NCI-H69 (cell line): Measurements from ENCODE around the gene PSMC6.

ENCODE experiments used
- DNase-seq: peaks from one replicate; lab custom pipeline; 2025; lab: John Stamatoyannopoulos, UW

PSMC6 gene

DNA sequence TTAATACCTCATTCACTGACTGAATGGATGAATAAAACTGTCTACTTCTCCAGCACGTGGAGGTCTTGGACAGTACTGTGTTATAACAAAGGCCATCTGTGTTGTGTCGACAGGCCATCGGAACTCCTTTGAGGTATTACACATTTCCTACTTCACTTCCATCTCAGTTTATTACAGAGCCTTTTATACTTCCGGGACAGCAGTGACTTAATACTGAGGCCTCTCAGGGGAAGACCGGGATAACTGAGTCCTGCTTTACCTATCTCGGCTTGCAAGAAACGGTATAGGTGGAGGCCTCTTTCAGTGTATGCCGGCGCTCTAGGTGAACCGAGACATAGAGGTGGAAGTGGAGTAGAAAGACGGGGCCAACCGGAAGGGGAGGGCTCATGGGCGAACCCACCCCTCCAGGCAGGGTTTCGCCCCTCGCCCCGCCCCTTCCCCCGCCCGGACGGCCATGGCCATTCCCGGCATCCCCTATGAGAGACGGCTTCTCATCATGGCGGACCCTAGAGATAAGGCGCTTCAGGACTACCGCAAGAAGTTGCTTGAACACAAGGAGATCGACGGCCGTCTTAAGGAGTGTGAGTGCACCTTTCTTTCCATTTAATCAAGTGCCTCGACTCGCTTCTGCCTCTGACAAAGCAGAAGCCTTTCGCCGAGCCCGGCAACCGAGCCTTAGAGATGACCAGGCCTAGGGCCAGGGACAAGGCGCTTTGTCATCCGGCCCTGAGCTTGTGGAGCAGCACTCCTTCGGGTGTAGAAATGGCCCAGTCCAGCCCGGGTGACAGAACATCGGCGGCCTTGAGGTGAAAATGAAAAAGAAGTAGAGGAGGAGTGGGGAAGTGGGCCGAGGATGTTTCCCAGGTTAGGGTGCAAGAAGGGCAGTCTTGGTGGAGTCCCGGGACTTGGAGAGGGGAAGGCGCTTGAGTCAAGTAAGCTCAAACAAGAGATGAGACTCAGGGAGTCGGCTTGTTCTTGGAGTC lies at the start of gene PSMC6:
TSS of gene PSMC6 (plus strand) at position 477 of the 983 bp plus-strand sequence. CDS start at position 497, 20 bp downstream.
- DNase-seq, result peak; percentile 97

DNA sequence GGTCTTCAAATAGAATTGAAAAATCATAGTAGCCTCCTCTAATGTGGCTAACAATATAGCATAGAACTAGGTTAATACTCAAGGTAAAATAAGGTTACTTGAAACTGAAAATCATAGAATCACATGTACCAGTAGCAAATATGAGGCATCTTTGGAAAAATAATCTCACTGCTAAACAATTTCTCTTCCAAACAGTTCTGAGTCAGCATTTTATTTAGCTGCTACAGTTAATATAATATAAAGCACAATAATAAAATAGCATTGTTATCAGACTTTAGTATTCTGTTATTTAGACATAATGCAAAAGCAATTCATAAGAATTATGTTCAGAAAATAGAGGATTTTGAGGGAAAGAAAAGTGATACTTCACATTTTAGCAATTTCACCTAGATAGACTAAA lies 46.7 kb upstream of the PSMC6 start:
- no peak for DNase-seq

DNA sequence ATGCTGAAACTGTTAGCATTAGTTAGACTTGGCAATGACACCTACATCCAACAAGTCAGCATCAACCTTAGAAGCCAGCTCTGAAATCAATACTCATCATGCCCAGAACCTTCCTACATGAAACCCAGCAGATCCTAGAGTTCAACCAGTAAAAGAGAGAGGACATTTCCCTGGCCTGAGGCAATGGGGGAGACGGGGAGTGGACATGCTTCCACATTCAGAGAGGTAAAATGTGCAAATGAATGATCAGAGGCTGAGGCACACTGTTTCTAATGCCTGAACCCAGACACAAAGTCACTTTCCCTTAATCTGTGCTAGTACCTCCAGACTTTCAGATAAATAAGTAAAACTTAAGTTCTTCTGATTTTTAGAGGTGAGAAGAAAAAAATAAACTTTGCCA lies 46.2 kb upstream of the PSMC6 start:
- DNase-seq, result peak; percentile 50

DNA sequence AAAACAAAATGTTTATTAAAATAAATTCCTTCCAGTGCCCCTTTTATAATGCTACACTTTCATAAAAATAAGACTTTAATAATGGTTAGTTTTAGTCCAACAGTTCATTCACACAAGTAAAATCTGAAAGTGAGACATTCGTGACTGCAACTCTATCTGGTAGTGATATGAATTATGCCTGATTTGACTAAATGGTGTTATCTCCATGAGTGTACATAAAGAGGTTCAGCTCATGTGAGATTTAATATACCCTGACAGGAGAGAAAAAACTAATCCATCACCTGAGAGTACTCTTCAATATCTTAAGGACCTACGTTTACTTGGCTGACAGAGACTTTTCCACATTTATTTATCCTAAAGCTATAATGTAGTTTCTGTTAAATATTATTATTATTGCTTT lies 45.7 kb upstream of the PSMC6 start:
- peak; percentile 56 for DNase-seq

DNA sequence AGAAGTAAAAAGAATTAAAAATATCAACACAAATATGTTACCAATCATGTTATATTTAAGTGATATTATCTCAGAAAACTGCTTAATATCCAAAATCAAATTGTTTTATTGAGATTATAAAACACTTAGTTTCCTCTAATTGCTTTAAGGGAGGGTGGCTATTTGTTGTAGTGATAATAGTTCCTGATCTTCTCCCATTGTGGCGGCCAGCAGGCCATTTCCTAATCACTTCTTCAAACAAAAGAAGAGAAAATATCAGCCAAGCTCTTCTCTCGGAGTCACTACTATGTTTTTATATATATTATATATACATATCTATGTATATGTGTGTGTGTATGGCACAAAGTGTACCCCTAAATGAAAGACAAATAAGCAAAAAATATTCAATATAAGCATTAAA lies 43.1 kb upstream of the PSMC6 start:
- DNase-seq, result peak; percentile 78

DNA sequence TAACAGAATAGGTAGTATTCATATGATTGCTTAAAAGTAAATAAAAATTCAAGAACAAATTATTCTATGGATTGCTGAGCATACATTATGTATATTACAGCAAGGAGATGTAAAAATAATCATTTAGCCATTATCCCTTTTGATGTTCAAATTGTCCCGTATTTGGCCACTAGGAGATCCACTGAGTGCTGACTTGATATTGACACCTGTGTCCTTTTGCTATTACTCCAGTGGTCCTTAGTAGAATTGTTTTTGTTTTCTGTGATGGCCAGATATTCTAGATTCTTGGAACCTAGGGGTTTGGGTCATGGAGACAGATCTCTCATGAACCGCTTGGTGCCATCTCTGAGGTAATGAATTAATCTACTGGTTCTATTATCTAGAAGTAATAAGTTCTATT lies 28.4 kb upstream of the PSMC6 start:
- peak; percentile 26 for DNase-seq

DNA sequence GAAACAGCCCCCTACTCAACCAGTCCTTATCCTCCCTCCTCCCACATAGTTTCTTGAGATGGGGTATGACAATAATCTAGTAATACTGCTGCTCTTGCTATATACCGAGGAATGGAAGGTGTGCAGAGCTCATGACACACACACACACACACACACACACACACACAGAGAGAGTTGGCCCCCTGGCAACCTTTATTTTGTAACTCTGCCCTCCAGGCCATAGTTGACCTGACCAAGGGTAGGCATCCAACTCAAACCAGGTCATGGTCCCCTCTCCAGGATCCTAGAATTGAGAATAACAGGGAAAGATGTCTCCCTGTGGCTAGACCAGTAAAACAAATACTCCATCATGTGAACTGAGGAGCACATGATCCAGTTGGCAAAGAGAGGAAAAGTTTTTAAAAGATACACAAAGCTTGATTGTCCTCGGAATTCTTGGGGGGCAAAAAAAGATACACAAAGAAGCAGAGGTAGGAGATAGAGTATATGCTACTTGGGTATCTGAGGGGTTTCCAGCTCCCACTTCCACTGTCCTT lies 22.9 kb upstream of the PSMC6 start:
- DNase-seq, result peak; percentile 40

DNA sequence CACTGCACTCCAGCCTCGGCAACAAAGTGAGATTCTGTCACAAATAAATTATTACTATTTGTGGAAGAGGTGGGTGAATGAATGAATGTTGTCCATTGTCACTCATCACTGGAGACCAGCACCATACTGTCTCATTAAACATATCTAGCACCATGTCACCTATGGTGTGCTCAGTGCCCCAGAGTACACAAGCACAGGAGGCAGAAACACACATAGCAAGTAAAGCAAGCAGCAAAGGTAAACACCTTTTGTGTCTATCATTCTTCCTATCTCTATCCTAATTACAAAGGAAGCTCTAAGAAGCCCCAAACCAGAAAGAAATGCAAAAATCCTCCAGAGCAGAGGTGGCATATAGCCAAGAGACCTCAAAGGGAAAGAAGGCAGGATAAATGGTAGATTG lies 20.8 kb upstream of the PSMC6 start:
- DNase-seq, result peak; percentile 67

DNA sequence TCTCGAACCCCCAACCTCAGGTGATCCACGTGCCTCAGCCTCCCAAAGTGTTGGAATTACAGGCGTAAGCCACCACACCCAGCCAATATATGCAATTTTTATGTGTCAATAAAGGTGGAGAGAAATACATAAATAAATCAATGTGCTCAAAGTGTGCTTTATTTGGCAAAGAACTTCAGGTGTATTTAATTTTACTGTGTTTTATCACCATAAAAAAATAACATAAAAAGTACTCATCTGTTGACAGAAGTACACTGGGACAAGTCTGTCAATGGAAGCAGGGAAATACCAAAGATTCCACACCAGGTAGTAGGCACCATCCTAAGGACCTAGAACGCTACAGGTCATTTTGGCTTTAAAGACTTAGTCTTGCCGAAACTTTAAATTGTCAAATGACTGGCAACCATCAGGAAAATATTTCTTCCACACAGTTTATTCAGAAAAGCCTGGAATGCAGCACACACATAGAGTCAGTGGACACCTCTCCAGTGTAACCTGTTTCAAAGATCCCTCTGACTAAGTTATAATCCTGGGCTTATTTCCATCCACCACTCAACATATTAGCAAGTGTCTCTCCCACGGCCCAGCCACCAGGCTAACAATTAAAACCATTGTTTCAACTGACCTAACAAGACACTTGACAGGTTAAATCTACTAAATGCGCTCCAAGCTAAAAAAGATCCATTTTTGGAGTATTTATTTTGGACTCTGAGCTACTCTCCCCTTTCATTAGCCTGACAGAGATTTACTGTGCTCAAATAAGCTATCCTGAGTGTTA lies 15.8 kb upstream of the PSMC6 start:
- DNase-seq, result peak; percentile 88

DNA sequence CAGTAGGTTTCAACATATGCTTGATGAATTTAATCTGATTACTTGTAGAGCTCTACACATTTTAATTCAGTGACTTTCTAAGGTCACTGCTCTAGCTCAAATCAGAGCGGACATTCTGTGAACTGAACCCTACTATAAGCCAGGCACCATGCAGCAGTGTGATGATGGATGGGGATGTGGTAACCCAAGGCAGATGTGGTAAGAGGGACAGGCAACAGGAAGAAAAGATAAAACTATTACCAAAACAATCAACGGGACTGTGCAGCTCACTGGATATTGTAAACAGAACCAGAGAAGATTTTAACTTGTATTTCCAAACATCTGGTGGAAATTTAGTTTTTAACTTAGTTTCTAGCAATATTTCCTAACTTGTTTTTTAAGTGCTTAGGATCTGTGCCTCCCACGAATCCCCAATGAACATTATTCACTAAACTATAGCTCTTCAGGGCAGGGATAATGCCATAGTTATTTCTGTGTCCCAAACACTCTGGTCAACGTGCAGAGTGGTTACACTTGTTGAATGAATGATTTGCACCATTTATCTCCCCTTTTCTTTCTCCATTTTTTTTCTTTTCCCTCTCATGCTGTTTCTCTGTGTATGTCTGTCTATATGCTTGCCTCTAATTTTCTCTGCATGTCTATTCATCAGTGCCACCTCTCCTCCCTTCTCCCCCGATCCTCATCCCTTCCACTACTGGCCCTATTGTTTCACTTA lies 14.6 kb upstream of the PSMC6 start:
- peak; percentile 62 for DNase-seq

DNA sequence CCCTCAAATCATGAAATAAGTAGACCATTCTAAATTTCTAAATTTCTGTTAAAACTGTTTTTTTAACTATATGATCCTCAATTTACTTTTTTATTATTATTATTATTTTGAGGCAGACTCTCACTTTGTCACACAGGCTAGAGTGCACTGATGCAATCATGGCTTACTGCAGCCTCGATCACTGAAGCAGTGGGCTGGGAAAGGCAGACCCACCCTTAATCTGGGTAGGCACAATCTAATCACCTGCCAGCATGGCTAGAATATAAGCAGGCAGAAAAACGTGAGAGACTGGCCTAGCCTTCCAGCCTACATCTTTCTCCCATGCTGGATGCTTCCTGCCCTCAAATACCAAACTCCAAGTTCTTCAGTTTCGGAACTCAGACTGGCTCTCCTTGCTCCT lies 14.0 kb upstream of the PSMC6 start:
- DNase-seq, result peak; percentile 30

DNA sequence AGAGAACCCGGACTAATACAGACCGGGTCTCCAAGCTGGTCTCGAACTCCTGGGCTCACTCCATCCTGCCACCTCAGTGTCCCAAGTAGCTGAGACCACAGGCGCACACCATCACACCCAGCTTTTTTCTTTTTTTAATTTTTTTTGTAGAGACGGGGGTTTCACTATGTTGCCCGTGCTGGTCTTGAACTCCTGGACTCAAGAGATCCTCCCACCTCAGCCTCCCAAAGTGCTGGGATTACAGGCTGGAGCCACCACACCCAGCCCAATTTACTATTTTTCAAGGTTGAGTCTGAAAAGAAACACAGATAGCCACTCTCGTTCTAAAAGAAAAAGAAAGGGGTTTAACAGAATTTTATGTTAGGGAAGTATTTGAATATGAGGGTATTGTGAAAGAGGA lies 13.5 kb upstream of the PSMC6 start:
- DNase-seq, result no peak

DNA sequence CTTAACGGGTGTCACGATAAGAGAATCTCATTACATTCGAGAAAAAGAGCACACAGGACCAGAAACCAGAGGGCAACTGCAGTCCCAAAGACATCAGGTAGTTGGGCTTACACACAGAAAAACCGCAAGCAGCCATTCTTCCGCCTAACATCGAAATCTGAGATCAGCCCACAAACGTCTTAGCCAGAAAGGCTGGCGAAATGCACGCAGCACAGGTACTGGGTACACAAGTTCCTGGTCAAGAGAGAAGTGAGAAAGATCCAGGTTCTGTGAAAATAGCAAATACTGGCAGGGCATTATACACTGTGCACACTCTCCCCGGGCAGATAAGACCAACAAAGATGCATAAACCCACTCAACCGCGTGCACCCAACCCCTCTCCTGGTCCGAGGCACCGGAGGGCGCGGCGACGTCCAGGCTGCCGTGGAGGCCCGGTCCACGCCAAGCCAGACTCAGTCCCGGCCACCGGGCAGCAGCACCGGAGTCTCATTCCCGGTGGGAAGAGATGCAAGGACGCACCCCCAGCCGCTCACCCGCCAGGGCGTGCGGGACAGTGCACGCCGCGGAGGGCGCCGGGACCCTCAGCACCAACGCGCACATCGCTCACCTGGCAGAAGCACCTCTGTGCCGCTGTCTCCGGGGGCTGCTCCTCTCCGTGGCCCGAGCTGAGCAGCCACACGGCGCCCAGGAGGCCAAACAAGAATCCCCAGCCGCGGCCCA lies 12.1 kb upstream of the PSMC6 start:
- DNase-seq, result peak; percentile 76

DNA sequence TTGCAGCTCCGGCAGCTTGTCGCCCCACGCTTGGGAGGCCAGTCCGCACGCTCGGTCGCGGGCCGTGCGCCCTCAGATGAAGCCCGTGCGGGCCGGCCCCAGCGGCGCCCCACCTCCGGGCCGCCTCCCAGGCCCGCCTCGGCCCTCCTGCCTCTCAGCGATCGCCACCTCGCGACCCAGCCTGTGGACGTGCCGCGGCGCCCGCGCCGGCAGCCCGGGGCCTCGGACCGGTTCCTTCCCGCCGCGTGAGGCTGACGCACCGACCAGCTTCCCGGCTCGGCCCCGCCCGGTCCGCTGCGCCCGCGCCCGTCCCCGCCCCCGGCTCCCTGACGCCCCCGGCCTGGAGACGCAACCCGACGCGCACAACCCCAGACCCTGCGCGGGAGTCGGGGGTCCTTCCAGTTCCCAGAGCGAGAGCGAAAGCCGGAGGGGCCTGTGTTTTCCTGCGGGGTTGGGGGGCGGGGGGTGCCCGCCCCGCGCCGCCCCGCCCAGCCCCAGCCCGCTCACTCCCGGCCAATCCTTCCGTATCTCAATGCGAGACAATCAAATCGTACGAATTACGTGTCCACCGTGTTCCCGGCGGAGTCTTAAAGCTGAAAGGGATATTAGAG lies 11.4 kb upstream of the PSMC6 start, which contains the start of gene ERO1A:
TSS of gene ERO1A (minus strand) at position 78 of the 611 bp plus-strand sequence. CDS start at position 1, 77 bp downstream.
- DNase-seq, result peak; percentile 91

DNA sequence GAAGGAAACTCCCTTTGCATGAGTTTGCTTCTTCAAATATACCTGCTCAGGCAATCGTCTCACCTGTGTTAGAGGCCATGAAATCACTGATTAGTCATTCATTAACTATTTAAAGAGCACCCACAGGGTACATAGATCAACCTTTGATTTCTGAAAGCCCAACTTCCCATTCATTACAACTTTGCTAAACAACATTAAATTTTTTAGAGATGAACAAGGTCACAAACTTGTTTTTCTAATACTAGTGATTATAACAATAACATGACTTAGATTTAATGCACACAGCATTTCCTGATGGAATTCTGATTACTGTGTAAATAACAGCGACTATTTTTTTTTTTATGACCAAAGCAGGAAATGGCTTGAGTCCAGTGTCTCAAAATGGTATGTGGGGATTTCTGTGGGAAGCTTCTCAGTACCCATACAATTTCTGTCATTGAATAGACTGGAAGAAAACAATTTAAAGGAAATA lies 6.3 kb upstream of the PSMC6 start:
- peak; percentile 68 for DNase-seq

DNA sequence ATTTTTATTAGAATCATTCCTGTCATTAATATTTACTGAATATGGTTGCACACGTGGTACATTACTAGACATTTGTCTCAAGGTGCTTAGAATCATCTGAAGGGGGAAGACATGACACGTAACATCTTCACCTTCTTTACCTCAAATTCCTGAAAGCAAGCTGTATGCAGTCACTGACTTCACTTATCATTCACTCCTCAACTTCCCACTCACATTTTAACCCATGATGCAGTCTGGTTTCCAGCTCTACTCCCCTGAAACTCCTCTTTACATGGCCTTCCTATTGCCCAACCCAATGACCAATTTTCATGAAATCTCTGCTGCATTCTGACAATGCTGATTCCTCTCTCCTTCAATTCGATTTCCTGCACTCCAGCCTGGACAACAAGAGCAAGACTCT lies 5.8 kb upstream of the PSMC6 start:
- DNase-seq, result no peak

DNA sequence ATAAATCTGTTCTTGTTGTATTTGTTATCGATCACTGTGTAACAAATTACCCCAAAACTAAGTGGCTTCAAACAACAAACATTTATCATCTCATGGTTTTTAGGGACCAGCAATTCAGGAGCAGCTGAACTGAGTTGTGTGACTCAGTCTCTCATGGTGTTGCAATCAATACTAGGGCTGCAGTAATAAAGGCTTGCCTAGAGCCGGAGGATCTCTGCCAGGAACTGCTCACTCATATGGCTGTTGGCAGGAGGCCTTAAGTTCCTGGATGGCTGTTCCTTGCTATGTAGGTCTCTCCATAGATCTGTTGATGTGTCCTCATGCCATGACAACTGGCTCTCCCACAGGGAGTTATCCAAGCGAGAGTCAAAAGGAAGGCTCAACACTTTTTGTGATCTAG lies 3.8 kb upstream of the PSMC6 start:
- no peak for DNase-seq

DNA sequence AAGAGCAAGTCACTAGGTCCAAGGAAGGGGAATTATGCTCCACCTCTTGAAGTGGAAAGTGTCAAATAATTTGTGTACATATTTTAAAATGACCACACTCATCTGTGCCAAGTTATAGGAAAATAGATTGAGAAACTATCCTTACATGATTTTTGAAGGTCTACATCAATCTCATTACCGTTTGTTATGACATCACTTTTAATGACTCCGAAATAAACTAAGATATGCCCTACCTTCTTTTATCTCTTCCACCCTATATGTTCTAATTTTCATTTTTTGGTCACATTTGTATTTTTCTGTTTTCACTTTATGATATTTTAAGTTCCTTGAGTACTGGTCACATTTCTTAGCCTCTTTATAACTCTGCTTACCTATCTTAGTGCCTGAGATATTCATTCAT lies 3.3 kb upstream of the PSMC6 start:
- DNase-seq, result no peak

DNA sequence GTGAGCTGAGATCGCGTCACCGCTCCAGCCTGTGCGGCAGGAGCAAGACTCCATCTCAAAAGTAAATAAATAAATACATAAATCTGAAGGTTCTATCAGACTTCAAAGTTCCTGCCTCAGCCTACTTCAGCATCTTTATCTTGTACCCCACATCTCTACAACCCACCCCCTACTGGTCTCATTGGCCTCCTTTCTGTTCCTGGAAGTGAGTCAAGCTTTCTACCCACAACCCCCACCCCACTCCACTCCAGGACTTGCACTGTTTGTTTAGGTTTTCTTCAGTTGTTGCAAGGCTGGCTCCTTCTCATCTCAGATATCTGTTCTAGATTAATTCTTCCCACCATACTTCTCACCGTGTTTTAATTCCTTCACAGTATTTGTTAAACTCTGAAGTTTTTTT lies 714 bp upstream of the PSMC6 start:
- DNase-seq, result peak; percentile 50

DNA sequence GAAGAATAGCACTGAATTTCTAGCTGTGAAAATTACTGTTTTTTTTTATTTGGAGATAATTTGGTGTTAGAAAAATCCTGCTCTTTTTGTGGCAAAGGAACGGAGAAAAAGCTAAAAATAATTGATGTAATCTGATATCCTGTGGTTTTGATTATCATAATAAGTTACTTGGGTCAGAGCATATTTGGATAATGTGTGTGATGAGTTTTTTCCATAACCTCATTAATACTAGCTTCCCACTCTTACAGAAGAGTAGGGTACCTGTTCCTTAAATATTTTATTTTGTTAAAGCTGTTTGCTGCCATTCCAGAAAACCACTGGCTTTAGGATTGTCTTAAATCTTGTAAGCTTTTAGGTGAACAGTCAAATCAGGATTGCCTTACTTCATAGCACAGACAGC lies 4.7 kb downstream of the PSMC6 start:
- DNase-seq, result no peak

DNA sequence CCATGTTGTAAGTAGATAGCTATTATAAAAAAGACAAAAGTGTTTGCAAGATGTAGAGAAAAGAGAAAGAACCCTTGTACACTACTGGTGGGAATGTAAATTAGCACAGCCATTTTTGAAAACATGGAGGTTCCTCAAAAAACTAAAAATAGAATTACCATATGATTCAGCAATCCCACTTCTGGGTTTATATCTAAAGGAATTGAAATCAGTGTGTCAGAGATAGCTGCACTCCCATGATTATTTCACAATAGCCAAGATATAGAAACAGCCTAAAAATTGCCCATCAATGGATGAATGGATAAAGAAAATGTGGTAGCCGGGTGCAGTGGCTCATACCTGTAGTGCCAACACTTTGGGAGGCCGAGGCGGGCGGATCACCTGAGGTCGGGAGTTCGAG lies 9.2 kb downstream of the PSMC6 start:
- no peak for DNase-seq
